ENCODE results near the gene ARFRP1. TPM values are rescaled to one million over a fixed set of nuclear protein-coding genes. Genes with fewer than 3 reads are reported as not detected.

Gene ARFRP1
- total RNA-seq, result 45.3 to 47.2 TPM (median 46.1 TPM) in 3 replicates

GRCh38 chr20:63707558-63708300 lies at the start of gene ARFRP1, which contains the start of gene ZGPAT:
Gene ARFRP1, minus strand, starts transcription at chr20:63707976. Its CDS starts 885 bp downstream, at chr20:63707091.
Gene ZGPAT, plus strand, starts transcription at chr20:63708039. Its CDS starts 542 bp downstream, at chr20:63708581.
- Mint-ChIP-seq H3K27me3 (ENCODE audit: low read depth) (no peaks in the 10 kb centered on the region), H3K36me3 (peaks cover 35% of the 10 kb centered on the region), H3K4me1 (peaks cover 15% of the 10 kb centered on the region), H3K4me3 (peak within 1 kb of the TSS; percentile 83), H3K9me3 (peaks cover 6% of the 10 kb centered on the region), H3K27ac (peak within 1 kb of the TSS; percentile 91)
- DNase-seq (ENCODE audit: low spot score in 2 of 2, unreplicated experiment in 2 of 2), result peak; percentile 56 to 76
- TF ChIP-seq CTCF (IDR thresholded peaks at IDR 0.05; ENCODE audit: unreplicated experiment), result no peak

GRCh38 chr20:63756648-63756991 lies 48.8 kb upstream of the ARFRP1 start:
- Mint-ChIP-seq H3K36me3 (peaks cover 1% of the 10 kb centered on the region), H3K9me3 (peaks cover 4% of the 10 kb centered on the region), H3K4me1 (no peaks in the 10 kb centered on the region), H3K27ac (no peak overlapping the region), H3K27me3 (ENCODE audit: low read depth) (no peaks in the 10 kb centered on the region), H3K4me3 (no peak overlapping the region)
- TF ChIP-seq CTCF (IDR thresholded peaks at IDR 0.05; ENCODE audit: unreplicated experiment), result no peak
- no peak for DNase-seq (ENCODE audit: low spot score in 2 of 2, unreplicated experiment in 2 of 2)

- no peak for TF ChIP-seq CTCF (IDR thresholded peaks at IDR 0.05; ENCODE audit: unreplicated experiment)
- no peak for DNase-seq (ENCODE audit: low spot score in 2 of 2, unreplicated experiment in 2 of 2)
- no peak overlapping the region for H3K4me3 Mint-ChIP-seq
Measured at GRCh38 chr20:63755933-63756647, 48.3 kb upstream of the ARFRP1 start.

GRCh38 chr20:63754008-63754407 lies 46.2 kb upstream of the ARFRP1 start:
- H3K4me1 Mint-ChIP-seq, result no peaks in the 10 kb centered on the region
- no peaks in the 10 kb centered on the region for H3K27me3 Mint-ChIP-seq (ENCODE audit: low read depth)
- no peak for DNase-seq (ENCODE audit: low spot score in 2 of 2, unreplicated experiment in 2 of 2)
- no peak overlapping the region for H3K4me3 Mint-ChIP-seq
- no peak for TF ChIP-seq CTCF (IDR thresholded peaks at IDR 0.05; ENCODE audit: unreplicated experiment)
- H3K27ac Mint-ChIP-seq, result no peak overlapping the region
- H3K9me3 Mint-ChIP-seq, result peaks cover 2% of the 10 kb centered on the region
- peaks cover 1% of the 10 kb centered on the region for H3K36me3 Mint-ChIP-seq

More at GRCh38 chr20:63755933-63756647, 48.3 kb upstream of the ARFRP1 start:
- Mint-ChIP-seq H3K9me3 (peaks cover 4% of the 10 kb centered on the region), H3K27me3 (ENCODE audit: low read depth) (no peaks in the 10 kb centered on the region), H3K27ac (no peak overlapping the region), H3K36me3 (peaks cover 1% of the 10 kb centered on the region), H3K4me1 (no peaks in the 10 kb centered on the region)

- no peak overlapping the region for H3K4me3 Mint-ChIP-seq
- H3K27ac Mint-ChIP-seq, result no peak overlapping the region
- H3K36me3 Mint-ChIP-seq, result no peaks in the 10 kb centered on the region
- no peaks in the 10 kb centered on the region for H3K9me3 Mint-ChIP-seq
- H3K4me1 Mint-ChIP-seq, result no peaks in the 10 kb centered on the region
- no peak for TF ChIP-seq CTCF (IDR thresholded peaks at IDR 0.05; ENCODE audit: unreplicated experiment)
- no peaks in the 10 kb centered on the region for H3K27me3 Mint-ChIP-seq (ENCODE audit: low read depth)
- no peak for DNase-seq (ENCODE audit: low spot score in 2 of 2, unreplicated experiment in 2 of 2)
Measured at GRCh38 chr20:63753381-63753780, 45.6 kb upstream of the ARFRP1 start.

Measured in mesothelial cell of epicardium (in vitro differentiated cells).